HT-29 (cell line): ENCODE results near the gene TUBB2B. TPM values are rescaled to one million over a fixed set of nuclear protein-coding genes. Genes with fewer than 3 reads are reported as not detected.
"Not testable (repeated sequence)": the region's sequence is repeated elsewhere in the genome, so short reads cannot be mapped to it uniquely, and the experiment has no call there.

Source experiments
- DNase-seq: peaks from one replicate; pipeline ENCODE4 v3.0.0-alpha.2; 2015; ENCODE audit warnings: low spot score
- total RNA-seq: library from RNA; depleted of rRNA; stranded (reverse); fragments of >200 nt; shearing (Covaris generic); gene quantifications from 2 replicates; pipeline ENCODE4 v1.2.3, GENCODE V29; 2014; rRNA removed

TUBB2B gene
- total RNA-seq, 1 experiment from 2014 or later = 1.7 TPM

DNA sequence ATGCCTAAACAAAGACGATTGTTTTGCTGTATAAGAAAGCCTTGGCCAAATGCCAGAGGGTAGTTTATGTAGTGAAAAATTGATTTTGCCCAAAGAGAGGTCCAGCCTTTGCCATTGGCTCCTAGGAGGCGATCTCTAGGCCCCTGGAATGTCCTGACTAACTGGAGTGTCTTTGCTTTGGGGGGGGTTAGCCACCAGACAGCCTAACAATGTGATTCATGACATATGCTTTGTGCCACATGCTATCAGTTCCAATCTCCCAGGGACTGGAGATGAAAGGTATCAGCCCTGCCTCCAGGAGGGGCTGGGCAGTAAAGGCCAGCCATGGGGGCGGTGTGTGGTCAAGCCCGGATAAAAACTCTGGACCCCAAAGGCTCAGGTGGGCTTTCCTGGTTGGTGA is 37.4 kb downstream of the TUBB2B start:
- DNase-seq = no peak

DNA sequence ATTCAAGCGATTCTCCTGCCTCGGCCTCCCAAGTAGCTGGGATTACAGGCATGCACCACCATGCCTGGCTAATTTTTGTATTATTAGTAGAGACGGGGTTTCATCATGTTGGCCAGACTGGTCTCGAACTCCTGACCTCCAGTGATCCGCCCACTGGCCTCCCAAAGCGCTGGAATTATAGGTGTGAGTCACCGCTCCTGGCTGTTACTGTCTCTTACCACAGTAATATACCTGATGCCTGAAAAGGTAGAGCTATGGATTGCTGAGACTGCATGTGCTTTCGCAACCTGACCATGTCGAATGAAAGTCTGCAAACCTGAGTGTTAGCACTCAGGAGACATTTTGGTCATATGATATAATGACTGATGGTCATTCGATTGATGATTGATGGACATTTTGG is 38.3 kb downstream of the TUBB2B start:
- not testable (repeated sequence) for DNase-seq

DNA sequence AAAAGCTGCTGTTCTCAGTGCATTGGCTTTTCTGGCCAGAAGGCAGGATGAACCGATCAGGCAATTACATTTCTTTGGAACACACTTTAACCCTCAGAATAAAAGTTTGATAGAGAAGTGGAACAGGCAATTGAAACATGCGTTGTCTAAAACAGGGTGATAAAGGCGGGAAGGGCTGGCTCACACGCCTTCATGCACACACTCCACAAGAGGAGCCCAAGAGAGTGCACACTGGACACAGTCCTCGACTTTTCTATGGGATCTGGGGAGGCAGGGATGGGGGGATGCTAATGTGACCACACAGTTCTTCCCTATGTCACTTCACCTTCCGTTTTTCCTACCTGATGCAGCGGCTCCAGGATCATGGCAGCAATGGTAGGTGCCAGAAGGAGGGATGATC is 39.2 kb downstream of the TUBB2B start:
- DNase-seq = no peak

DNA sequence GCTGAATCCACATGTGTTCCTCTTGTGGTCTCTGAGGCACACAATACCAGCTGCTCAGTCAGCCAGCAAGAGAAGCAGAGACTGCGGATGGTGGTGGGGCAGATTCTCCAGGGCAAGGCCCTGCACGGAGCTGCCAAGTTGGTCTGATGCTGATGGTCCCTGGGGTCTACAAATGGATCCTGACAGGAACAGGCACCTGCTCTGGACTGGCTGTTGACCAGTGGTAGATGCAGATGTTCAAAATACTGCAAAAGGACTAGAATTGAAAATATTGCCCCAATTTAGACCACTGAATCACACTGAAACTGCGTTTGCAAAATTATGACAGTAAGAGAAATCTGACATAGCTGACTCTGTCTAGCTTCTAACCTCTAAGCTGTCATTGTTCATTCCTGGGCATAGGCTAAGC is 40.5 kb downstream of the TUBB2B start:
- no peak for DNase-seq

DNA sequence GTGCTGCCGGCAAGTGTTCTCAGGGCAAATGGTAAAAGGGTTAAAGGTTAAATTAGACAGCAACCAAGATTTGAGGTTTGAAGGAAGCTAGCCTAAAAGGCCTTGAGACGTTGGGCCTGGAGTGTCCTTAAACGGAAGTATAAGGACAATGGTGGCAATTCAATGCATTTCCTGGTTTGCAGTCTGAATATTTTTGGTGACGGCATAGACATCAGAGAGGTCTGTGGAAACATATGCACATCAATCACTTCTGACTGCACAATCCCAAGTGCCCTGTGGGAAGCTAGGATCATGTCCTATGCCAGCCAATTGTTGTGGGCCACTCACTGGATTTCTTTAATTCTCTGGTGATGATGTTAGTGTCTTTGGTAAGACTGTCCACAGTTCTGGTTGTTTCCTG is 44.4 kb downstream of the TUBB2B start:
- no peak for DNase-seq

DNA sequence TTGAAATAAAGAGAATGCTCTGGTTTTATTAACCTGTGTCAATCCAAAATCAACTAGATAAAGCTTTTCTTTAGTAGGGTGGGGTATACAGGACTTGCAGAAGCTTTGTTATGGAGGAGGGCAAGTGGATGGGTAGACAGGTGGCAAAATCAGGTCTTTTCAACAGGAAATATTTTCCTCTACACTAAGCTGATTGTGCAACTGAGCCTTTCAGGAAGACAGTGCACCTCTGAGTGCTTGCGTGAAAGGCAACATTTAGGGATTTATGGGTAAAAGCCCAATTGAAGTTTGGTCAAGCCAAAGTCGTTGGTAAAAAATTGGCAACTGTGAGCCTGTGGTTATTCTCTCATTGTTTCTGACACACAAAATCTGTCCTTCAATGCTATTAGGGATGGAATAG is 46.3 kb downstream of the TUBB2B start:
- no peak for DNase-seq

DNA sequence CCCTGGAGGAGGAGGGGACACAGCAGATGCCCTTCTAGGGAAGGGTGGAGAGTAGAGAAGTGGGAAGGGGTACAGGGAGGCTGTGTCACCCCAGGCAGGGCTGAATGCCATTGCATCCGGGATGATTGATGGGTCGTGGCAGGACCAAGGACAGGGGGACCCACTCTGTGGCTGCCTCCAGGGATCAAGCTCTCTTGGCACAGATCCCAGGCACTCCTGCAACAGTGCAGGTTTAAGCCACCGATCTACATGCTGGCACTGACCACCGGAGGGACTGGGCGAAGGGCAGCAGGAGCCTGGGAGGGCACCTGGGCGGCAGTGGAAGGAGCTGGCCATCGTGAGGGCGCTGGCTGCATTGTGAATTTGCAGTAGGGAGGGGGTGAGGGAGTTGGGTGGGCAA is 47.5 kb downstream of the TUBB2B start:
- not testable (repeated sequence) for DNase-seq

DNA sequence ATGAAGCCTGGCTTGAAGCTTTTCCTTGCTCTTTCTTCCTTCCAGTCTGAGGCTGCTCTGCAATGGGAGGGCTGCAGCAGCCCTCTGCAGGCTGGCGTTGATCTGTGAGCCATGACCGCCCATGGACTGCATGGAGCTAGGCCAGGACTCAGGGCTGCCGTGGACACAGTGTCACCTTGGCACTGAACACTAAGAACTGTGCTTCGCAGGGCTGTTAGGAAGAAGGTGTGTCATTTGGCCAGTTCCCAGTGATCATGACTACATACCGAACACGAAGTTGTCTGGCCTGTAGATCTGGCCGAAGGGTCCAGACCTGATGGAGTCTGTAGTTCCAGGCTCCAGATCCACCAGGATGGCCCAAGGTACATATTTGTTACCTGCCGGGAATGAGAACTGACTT is 48.8 kb downstream of the TUBB2B start:
- DNase-seq = not testable (repeated sequence)

DNA sequence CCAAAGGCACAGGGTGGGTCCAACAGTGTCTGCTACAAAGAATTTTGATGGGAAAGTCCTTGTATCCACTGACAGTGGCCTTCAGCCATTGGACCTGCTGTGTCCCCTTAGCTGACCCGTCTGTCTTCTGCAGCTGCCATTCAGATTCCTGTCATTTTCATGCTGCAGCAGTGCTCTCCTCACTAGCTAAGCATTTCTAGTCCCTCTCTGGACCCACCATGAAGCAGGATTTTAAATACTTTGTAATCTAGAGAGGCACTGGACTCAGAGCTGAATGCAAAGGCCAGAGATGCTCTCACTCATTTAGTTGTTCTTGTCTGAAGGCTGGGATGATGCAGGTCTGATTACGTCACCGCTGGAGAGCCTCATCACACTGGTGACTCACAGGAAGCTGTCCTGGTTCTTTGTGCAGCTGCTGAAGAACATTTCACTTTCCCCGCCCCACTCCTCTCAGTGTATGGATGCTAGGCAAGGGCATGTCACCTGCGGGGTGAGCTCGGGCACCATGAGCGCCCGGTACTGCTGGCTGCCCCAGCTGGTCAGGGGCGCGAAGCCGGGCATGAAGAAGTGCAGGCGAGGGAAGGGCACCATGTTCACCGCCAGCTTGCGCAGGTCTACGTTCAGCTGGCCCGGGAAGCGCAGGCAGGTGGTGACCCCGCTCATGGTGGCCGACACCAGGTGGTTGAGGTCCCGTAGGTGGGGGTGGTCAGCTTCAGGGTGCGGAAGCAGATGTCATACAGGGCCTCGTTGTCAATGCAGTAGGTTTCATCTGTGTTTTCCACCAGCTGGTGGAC is 50.7 kb downstream of the TUBB2B start:
- DNase-seq = peak; percentile 41

DNA sequence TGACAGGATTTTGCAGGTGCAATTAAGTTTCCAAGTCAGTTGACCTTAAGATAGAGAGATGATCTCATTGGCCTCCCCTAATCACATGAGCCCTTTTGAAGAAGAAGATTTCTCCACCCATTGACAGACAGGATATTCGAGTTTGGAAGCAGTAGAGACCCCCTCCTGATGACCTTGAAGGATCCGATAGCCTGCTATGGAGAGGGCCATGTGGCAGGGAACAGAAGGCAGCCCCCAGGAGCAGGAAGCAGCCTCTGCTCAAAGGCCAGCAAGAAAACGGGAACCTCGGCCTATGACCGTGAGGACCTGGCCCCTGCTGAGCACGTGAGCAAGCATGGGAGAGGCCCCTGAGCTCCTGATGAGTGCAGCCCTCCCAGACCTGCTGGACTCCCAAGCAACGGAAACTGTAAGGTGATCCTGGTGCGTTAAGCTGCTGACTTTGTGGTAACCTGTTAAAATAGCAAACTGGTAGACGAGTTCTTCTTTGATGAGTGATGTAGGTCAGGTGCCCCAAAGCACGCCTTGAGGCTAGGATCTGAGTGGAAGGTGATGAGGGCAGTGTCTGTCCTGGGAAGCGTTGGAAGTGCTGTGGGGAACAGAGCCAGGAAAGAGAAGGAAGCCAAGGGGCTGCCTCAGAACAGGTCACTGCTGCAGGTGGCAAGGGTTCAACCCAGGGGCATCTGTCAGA is 51.6 kb downstream of the TUBB2B start:
- DNase-seq = no peak

Other genes starting within 250 kb of the TUBB2B start
- 24.4 and 28.5 TPM in 2 replicates for gene NQO2, start 227.8 kb downstream of the TUBB2B start, total RNA-seq
- gene RIPK1, start 159.2 kb downstream of the TUBB2B start, total RNA-seq = 11.7 and 12.6 TPM in 2 replicates
- gene BPHL, start 108.9 kb downstream of the TUBB2B start, total RNA-seq = 7.3 and 8.7 TPM in 2 replicates
- gene TUBB2A, start 70.1 kb downstream of the TUBB2B start, total RNA-seq = 67.5 and 73.0 TPM in 2 replicates
- 142 and 145 TPM in 2 replicates for gene PSMG4, start 31.3 kb upstream of the TUBB2B start, total RNA-seq
- 7.5 and 10.8 TPM in 2 replicates for gene SLC22A23, start 229.4 kb upstream of the TUBB2B start, total RNA-seq